CD4-positive, alpha-beta T cell treated with Interleukin-17A for 4 hours (primary cell): ENCODE data around the gene MTHFD1L.
"Not testable (repeated sequence)": the region's sequence is repeated elsewhere in the genome, so short reads cannot be mapped to it uniquely, and the experiment has no call there.

Experiments used
- DNase-seq: peaks from one replicate; pipeline ENCODE4 v3.0.0-alpha.2; 2020; ENCODE audit warnings: mixed read lengths

Gene MTHFD1L

GRCh38 chr6:151018911-151019782 is 153.6 kb downstream of the MTHFD1L start:
- no peak for DNase-seq

GRCh38 chr6:151021896-151022295 is 156.4 kb downstream of the MTHFD1L start:
- no peak for DNase-seq

- DNase-seq, result no peak
These were observed 157.0 kb downstream of the MTHFD1L start for GRCh38 chr6:151022492-151022891.

DNA sequence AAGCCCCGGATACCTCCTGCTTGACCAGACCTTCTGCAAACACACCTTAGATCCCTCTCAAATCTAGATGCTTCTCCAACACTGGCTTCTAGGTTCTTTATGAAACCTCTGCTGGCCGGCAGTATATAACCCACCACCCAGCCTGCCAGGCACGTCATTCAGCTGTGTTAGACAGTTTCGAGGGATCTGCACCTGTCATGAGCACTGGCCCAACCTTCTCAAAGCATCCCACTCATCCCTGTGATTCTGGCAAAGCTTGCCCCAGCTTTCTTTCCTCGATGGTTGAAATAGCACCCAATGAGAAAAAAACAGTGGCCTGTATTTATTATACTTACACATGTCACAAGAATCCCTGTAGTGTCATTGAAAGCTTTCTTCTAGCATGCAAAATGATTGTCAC is 157.8 kb downstream of the MTHFD1L start:
- DNase-seq, result no peak

DNA sequence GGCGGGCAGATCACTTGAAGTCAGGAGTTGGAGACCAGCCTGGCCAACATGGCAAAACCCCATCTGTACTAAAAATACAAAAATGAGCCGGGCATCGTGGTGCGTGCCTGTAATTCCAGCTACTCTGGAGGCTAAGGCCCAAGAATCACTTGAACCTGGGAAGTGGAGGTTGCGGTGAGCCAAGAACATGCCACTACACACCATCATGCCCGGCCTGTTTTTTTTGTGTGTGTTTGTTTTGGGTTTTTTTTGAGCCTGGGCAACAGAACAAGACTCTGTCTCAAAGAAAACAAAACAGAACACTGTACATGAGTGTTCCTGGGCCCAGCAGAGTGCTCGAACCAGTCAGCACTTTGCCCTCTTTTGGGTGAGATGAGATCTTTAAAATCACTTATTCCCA is 159.1 kb downstream of the MTHFD1L start:
- no peak for DNase-seq

GRCh38 chr6:151025076-151025475 is 159.6 kb downstream of the MTHFD1L start:
- DNase-seq, result no peak

DNA sequence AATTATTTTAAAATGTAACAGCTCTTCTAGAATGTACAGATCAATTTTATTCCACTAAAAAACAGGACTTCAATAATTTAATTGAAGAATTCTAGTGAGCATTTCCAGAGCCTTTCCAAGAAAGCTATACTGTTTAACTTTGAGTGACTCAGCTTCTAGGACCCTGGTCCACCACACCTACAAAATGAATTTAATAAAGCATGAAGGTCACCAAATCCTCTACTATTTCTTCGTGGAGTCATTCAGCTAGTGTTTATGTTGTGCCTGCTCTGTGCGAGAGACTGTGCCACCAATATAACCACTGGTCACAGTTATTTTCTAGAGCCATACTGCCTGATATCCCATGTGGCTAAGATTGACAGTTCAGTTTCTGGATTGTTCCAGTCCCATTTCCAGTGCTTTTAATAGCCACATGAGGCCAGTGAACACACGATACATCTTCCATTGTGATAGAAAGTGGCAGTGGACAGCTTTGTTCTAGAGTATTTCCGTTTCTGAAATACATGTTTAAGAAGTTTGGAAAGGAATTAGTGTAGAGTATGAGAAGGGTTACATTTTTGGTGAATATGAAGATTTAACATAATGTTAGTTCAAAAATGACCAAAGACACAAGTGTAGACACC is 160.7 kb downstream of the MTHFD1L start:
- no peak for DNase-seq

GRCh38 chr6:151027295-151027747 is 161.8 kb downstream of the MTHFD1L start:
- DNase-seq, result no peak

DNA sequence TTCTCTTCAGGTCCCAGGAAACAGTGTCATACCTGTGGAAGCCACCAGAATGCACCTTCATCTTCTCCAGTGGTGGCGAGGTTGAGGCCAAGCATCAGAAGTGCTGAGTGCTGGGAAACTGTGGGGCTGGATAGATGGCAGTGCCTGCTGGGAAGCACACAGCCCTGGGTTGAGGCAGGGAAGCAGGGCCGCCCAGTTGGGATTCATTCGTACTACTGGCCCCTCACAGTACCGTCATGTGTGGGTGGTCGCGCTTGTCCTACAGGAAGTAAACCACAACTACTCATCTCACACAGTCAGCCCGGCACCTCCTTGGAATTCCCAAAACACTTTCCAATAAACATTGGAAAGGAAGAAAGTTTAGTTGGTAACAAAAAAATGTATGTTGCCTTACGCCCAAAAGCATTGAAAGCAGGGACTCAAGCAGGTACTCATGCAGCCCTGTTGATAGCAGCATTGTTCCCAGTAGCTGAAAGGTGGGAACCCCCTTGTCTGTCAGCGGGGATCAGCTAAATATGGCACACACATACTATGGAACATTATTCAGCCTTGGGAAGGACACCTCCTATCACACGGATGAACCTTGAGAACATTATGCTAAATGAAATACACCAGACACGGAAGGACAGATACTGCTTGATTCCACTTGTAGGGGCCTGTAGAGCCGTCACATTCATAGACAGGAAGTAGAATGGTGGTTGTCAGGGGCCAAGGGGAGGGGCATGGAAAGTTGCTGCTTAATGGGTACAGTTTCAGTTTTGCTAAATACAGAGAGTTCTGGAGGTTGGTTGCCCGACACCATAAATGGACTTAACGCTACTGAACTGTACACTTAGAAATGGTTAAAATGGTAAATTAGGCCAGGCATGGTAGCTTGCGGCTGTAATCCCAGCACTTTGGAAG is 162.7 kb downstream of the MTHFD1L start:
- no peak for DNase-seq

GRCh38 chr6:151029970-151030369 is 164.5 kb downstream of the MTHFD1L start:
- DNase-seq, result no peak

DNA sequence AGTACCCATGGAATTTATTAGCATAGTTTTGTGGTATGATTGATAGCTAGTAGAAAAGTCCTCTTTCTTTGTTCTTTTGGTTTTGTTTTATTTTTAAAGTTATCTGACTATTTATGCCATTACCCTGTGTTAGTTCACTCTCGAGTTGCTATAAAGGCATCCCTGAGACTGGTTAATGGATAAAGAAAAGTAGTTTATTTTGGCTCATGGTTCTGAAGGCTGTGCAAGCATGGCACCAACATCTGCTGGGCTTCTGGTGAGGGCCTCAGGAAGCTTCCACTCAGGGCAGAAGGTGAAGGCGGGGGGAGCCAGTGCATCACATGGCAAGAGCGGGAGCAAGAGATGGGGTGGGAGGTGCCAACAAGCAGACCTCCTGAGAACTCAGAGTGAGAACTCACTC is 166.5 kb downstream of the MTHFD1L start:
- no peak for DNase-seq

DNA sequence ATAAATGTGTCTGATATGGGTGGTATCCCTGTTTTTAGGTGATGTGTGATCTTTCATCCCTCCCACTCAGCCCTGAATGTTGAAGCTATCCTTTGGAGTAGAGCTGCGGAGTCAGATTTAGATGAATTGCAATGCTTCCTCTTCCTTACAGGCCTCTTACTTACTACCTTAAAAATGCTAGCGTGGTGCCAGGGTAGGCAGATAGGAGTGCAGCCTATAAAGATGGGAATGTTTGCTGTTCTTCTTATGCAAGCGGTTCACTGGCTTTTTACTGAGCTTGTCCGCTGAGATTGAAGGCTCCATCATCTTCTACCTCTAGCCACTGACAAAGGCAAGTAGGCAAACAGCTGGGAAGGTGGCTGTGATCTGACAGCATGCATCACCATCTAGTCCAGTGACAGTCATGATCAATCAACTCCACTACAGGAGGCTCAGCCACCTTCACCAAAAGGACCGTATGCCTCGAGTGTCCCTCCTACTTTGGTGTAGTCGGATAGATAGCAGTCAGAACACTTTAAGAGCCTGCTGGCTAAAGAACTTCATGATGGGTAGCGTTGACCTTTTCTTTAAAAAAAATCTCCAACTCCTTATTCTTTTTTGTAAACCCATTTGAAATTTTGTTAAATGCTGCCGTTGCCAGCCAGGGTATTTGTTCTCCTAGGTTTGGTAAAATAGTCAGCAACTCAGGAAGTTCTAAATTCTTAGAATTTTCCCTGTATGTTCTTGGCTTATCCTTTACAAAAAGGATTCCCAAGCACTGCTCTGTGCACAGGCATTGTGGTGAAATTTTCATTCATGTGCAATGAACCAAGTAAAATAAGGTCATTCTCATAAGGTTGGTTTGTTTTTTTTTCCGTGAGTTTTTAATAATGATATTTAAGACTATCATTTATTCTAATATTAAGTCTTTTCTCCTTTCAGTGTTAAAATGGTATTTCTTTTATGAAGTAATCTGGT is 169.6 kb downstream of the MTHFD1L start:
- DNase-seq, result no peak

DNA sequence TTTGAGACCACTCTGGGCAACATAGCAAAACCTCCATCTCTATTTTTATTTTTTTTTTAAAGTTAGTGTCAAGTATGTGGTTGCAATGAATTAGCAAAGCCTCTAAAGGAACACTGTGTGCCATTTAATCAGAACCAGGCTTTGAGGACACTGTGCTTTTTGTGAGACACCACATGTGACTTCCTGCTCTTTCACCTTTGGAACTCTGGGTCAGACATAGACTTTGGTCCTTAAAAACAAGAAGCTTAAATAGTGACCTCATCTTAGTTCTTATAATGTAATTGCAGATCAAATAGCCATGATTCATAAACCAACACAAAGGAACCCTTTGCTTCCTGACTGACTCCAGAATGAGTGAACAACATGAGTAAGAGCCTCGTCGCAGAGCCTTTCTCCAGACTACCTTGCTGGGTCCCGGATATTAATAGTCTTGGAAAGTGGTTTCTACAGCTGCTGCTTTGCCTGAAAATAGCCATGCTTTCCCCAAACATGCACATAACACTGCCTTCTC is 170.8 kb downstream of the MTHFD1L start:
- DNase-seq, result not testable (repeated sequence)

- DNase-seq, result no peak
These were observed 171.6 kb downstream of the MTHFD1L start for GRCh38 chr6:151036869-151037680.

- no peak for DNase-seq
These were observed 173.1 kb downstream of the MTHFD1L start for GRCh38 chr6:151038616-151039015.

DNA sequence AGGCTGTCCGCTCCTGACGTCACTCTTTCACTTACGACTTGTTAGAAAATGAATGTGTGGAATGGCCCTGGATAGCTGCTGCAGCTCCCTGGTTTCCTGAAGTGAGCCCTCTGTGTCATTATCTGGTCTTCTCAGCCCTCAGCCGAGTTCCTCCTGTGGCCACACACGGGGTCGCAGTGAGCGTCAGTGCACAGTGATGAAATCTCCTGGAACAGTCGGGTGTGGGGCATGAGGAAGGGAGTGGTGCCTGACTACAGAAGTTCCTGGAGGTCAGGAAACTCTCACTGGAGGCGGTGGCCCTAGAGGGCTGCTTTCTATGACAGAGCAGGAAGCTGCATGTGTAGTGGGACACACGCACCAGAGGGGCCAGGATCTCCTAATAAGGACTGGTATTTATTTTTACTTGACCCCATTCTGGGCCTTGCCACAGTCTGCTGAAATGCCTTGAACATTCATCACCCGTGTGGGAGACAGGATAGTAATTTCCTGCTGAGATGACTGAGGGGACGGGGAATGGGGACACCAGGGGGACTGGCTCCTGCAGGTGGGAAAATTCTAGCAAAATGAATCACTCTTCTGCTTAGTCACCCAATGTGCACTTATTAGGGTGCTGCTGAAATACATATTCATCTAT is 175.5 kb downstream of the MTHFD1L start:
- not testable (repeated sequence) for DNase-seq

- DNase-seq, result no peak
These were observed 176.2 kb downstream of the MTHFD1L start for GRCh38 chr6:151041686-151042085.

DNA sequence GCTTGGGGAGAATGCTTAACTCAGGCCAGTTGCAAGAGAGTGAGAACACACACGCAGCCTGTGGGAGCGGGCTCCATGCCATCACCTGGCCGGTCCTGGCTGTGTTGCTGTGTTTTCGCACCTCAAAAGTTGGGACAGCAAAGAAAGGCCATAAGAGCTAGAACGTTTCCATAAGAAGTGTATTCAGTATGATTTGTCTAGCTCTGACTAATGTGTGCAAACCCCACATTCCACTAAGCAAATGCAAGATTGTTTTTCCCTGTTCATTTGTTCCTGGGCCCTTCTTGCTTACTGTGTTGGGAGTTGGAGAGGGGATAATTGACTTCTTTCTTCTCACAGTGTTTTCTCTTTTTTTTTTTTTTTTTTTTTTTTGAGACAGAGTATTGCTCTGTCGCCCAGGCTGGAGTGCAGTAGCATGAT is 177.4 kb downstream of the MTHFD1L start:
- DNase-seq, result not testable (repeated sequence)

DNA sequence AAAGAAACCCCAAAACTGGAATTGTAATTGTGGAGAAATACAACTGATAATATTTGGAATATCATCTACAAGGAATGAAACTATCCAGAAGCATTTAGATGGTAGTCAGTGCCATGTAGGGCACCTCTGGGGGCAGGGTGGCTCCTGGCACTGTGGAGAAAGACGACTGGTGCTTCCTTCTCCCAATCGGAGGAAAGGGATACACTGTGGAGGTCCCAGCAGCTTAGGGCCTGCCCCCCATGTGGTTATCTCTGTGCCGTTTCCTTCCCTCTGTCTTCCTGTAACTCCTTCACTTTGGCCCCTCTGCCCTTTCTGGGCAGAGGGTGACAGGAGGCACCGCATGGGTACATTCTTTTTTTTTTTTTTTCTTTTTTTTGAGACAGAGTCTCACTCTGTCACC is 178.4 kb downstream of the MTHFD1L start:
- DNase-seq, result no peak
